GM12878 (cell line): ENCODE data around the gene TSHR. TPM values are rescaled to one million over a fixed set of nuclear protein-coding genes. Genes with fewer than 3 reads are reported as not detected.

Experiments
- CEBPB ChIP-seq, 2 experiments: fragments of 150-350 bp in 1 of 2; IDR thresholded peaks; 2 replicates each; pipeline ENCODE4 v1.6.1; 2012 to 2014; ENCODE audit warnings: low read depth in 2 of 2, low read length in 2 of 2, borderline replicate concordance in 1 of 2, inconsistent platforms in 1 of 2
- EP300 ChIP-seq, 2 experiments: fragments of 150-350 bp in 1 of 2; IDR thresholded peaks; 2 replicates each; pipeline ENCODE4 v1.6.1; 2011 to 2012; ENCODE audit warnings: low read depth in 2 of 2, low read length in 2 of 2, borderline replicate concordance in 1 of 2, improper control_type of control experiment in 1 of 2, inconsistent platforms in 1 of 2; ENCODE audit not compliant: control insufficient read depth in 1 of 2
- FOXK2 ChIP-seq: fragments of 450-650 bp; IDR thresholded peaks from 2 replicates; pipeline ENCODE4 v1.6.1; 2017; ENCODE audit warnings: mild to moderate bottlenecking, moderate library complexity
- NFYB ChIP-seq: IDR thresholded peaks from 2 replicates; pipeline ENCODE4 v1.6.1; 2011; ENCODE audit warnings: low read depth, mild to moderate bottlenecking, low read length, improper control_type of control experiment, moderate library complexity; ENCODE audit not compliant: insufficient read depth
- STAT1 ChIP-seq: fragments of 450-650 bp; conservative IDR thresholded peaks from 2 replicates; pipeline ENCODE4 v1.6.1; 2014; ENCODE audit warnings: antibody characterized with exemption, mild to moderate bottlenecking
- YBX1 ChIP-seq: fragments of 450-650 bp; IDR thresholded peaks from 2 replicates; pipeline ENCODE4 v1.6.1; 2016; ENCODE audit warnings: antibody characterized with exemption
- polyA plus RNA-seq, 11 experiments: library from polyadenylated mRNA; depleted of rRNA in 4 of 11; unstranded in 6 of 11; stranded (reverse) in 5 of 11; fragments of >200 nt; fragmentation: Nextera tagmentation in 4 of 11; fragmentation: Illumina TruSeq in 1 of 11; extraction: Ambion mirVana in 4 of 11; extraction: Trizol in 1 of 11; gene quantifications; 1 replicate in 1 of 11; 2 replicates in 10 of 11; pipeline versions ENCODE4 v1.2.1 to v1.2.3, GENCODE V29; 2011 to 2016; ENCODE audit warnings: inconsistent platforms in 2 of 11, missing spikeins in 2 of 11, low read depth in 1 of 11
- total RNA-seq, 4 experiments: library from RNA; depleted of rRNA in 3 of 4; stranded (reverse); fragments of >200 nt in 3 of 4; fragmentation: Illumina TruSeq in 1 of 4; extraction: Trizol in 1 of 4; gene quantifications; 2 replicates each; pipeline versions ENCODE4 v1.2.1 to v1.2.3, GENCODE V29; 2013 to 2021
- TF ChIP-seq, protein P1 (sequence below): IDR thresholded peaks from 2 replicates; pipeline ENCODE4 v1.6.1; 2012; ENCODE audit warnings: improper control_type of control experiment, low read depth, low read length; ENCODE audit not compliant: insufficient replicate concordance
- TF ChIP-seq, protein P2 (sequence below): fragments of 450-650 bp; IDR thresholded peaks from 2 replicates; pipeline ENCODE4 v1.6.1; 2016; ENCODE audit warnings: mild to moderate bottlenecking

Gene TSHR
- total and polyA plus RNA-seq, 10 of the 15 experiments (the other 5 are each of a cell fraction or from before 2014, with no cell fraction given): 0.06 to 0.31 TPM; not detected in 8

GRCh38 chr14:81095539-81095938, 140.1 kb downstream of the TSHR start (continued):
- TF ChIP-seq CEBPB (IDR thresholded peaks at IDR 0.05; ENCODE audit: borderline replicate concordance in 1 of 2, low read depth in 2 of 2, low read length in 2 of 2) (no peak), STAT1 (no peak), NFYB (no peak), FOXK2 (no peak), EP300 (IDR thresholded peaks at IDR 0.05; ENCODE audit: borderline replicate concordance in 1 of 2, control insufficient read depth in 1 of 2, low read depth in 2 of 2, low read length in 2 of 2) (no peak), YBX1 (no peak)
- TF ChIP-seq, protein P1, sequence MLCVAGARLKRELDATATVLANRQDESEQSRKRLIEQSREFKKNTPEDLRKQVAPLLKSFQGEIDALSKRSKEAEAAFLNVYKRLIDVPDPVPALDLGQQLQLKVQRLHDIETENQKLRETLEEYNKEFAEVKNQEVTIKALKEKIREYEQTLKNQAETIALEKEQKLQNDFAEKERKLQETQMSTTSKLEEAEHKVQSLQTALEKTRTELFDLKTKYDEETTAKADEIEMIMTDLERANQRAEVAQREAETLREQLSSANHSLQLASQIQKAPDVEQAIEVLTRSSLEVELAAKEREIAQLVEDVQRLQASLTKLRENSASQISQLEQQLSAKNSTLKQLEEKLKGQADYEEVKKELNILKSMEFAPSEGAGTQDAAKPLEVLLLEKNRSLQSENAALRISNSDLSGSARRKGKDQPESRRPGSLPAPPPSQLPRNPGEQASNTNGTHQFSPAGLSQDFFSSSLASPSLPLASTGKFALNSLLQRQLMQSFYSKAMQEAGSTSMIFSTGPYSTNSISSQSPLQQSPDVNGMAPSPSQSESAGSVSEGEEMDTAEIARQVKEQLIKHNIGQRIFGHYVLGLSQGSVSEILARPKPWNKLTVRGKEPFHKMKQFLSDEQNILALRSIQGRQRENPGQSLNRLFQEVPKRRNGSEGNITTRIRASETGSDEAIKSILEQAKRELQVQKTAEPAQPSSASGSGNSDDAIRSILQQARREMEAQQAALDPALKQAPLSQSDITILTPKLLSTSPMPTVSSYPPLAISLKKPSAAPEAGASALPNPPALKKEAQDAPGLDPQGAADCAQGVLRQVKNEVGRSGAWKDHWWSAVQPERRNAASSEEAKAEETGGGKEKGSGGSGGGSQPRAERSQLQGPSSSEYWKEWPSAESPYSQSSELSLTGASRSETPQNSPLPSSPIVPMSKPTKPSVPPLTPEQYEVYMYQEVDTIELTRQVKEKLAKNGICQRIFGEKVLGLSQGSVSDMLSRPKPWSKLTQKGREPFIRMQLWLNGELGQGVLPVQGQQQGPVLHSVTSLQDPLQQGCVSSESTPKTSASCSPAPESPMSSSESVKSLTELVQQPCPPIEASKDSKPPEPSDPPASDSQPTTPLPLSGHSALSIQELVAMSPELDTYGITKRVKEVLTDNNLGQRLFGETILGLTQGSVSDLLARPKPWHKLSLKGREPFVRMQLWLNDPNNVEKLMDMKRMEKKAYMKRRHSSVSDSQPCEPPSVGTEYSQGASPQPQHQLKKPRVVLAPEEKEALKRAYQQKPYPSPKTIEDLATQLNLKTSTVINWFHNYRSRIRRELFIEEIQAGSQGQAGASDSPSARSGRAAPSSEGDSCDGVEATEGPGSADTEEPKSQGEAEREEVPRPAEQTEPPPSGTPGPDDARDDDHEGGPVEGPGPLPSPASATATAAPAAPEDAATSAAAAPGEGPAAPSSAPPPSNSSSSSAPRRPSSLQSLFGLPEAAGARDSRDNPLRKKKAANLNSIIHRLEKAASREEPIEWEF: no peak
- TF ChIP-seq, protein P2, sequence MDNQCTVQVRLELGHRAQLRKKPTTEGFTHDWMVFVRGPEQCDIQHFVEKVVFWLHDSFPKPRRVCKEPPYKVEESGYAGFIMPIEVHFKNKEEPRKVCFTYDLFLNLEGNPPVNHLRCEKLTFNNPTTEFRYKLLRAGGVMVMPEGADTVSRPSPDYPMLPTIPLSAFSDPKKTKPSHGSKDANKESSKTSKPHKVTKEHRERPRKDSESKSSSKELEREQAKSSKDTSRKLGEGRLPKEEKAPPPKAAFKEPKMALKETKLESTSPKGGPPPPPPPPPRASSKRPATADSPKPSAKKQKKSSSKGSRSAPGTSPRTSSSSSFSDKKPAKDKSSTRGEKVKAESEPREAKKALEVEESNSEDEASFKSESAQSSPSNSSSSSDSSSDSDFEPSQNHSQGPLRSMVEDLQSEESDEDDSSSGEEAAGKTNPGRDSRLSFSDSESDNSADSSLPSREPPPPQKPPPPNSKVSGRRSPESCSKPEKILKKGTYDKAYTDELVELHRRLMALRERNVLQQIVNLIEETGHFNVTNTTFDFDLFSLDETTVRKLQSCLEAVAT: no peak
